HEK293 (cell line): ENCODE data around the gene SNX33.

Experiments used
- CTCF ChIA-PET: fragments of 350-600 bp; formaldehyde crosslinking; extraction: SDS; loops from one replicate; lab custom pipeline; 2021; ENCODE audit warnings: antibody characterized with exemption; lab: Yijun Ruan, JAX
- POLR2A ChIA-PET: fragments of 300-600 bp; formaldehyde crosslinking; extraction: SDS; loops from one replicate; lab custom pipeline; 2020; ENCODE audit warnings: antibody characterized with exemption, inconsistent platforms; lab: Yijun Ruan, JAX
- H3K27ac ChIP-seq: fragments of 200-500 bp; sonication (Bioruptor generic); 2 replicates; pipeline ENCODE4 v1.5.1; 2014; ENCODE audit warnings: low read depth, low read length, control low read depth, inconsistent platforms; ENCODE audit errors: extremely low read depth
- H3K36me3 ChIP-seq, 2 experiments: fragments of 200-500 bp in 1 of 2; sonication (Bioruptor generic) in 1 of 2; 1 replicate in 1 of 2; 2 replicates in 1 of 2; pipeline ENCODE4 v1.5.1; 2014 to 2017; ENCODE audit warnings: inconsistent platforms in 2 of 2, low read length in 2 of 2; ENCODE audit not compliant: control insufficient read depth in 2 of 2, insufficient read depth in 1 of 2
- H3K4me1 ChIP-seq: fragments of 200-500 bp; sonication (Bioruptor generic); 2 replicates; pipeline ENCODE4 v1.5.1; 2014; ENCODE audit warnings: mild to moderate bottlenecking, low read length, inconsistent platforms; ENCODE audit not compliant: control insufficient read depth, insufficient read depth
- H3K4me3 ChIP-seq: 2 replicates; pipeline ENCODE4 v1.5.1; 2011; ENCODE audit warnings: low read depth, mild to moderate bottlenecking, control low read depth, low read length, moderate library complexity
- H3K9me3 ChIP-seq: fragments of 200-500 bp; sonication (Bioruptor generic); 2 replicates; pipeline ENCODE4 v1.5.1; 2014; ENCODE audit warnings: low read depth, low read length, inconsistent platforms; ENCODE audit not compliant: control insufficient read depth, insufficient read depth
- HOXC10 ChIP-seq: sonication (generic); formaldehyde crosslinking; IDR thresholded peaks from 2 replicates; pipeline ENCODE4 v1.8.1; 2023; ENCODE audit warnings: mild to moderate bottlenecking, missing genetic modification reagents
- IKZF3 ChIP-seq: fragments of 450-650 bp; IDR thresholded peaks from 2 replicates; pipeline ENCODE4 v1.5.0; 2018; ENCODE audit warnings: missing biosample characterization, mild to moderate bottlenecking, missing genetic modification characterization, moderate library complexity
- REST ChIP-seq: fragments of 450-650 bp; formaldehyde crosslinking; IDR thresholded peaks from 2 replicates; pipeline ENCODE4 v1.5.1; 2016; ENCODE audit warnings: missing biosample characterization, missing genetic modification characterization
- WT1 ChIP-seq: fragments of 450-650 bp; formaldehyde crosslinking; IDR thresholded peaks from 2 replicates; pipeline ENCODE4 v1.5.1; 2016; ENCODE audit warnings: missing biosample characterization, missing genetic modification characterization
- ZIC2 ChIP-seq: fragments of 450-650 bp; formaldehyde crosslinking; IDR thresholded peaks from 2 replicates; pipeline ENCODE4 v1.5.1; 2016; ENCODE audit warnings: missing biosample characterization, missing genetic modification characterization
- ZNF146 ChIP-seq: fragments of 450-650 bp; formaldehyde crosslinking; IDR thresholded peaks from 2 replicates; pipeline ENCODE4 v1.5.1; 2016; ENCODE audit warnings: missing biosample characterization, missing genetic modification characterization
- ZNF274 ChIP-seq, 2 experiments: fragments of 200-500 bp in 1 of 2; fragments of 450-650 bp in 1 of 2; sonication (Bioruptor generic) in 1 of 2; formaldehyde crosslinking in 1 of 2; IDR thresholded peaks; 2 replicates each; pipeline versions ENCODE4 v1.5.1 to v1.6.1; 2014 to 2016; ENCODE audit warnings: borderline replicate concordance in 1 of 2, inconsistent platforms in 1 of 2, low read length in 1 of 2, missing biosample characterization in 1 of 2, missing genetic modification characterization in 1 of 2
- ZNF394 ChIP-seq: fragments of 450-650 bp; formaldehyde crosslinking; IDR thresholded peaks from 2 replicates; pipeline ENCODE4 v1.5.1; 2016; ENCODE audit warnings: missing biosample characterization, missing genetic modification characterization, mild to moderate bottlenecking, moderate library complexity, borderline replicate concordance
- ZNF600 ChIP-seq: fragments of 450-650 bp; formaldehyde crosslinking; IDR thresholded peaks from 2 replicates; pipeline ENCODE4 v1.5.1; 2016; ENCODE audit warnings: missing biosample characterization, missing genetic modification characterization
- ZNF664 ChIP-seq: fragments of 450-650 bp; formaldehyde crosslinking; IDR thresholded peaks from 2 replicates; pipeline ENCODE4 v1.5.1; 2016; ENCODE audit warnings: missing biosample characterization, missing genetic modification characterization
- TF ChIP-seq, protein P1 (sequence below): fragments of 450-650 bp; formaldehyde crosslinking; IDR thresholded peaks from 2 replicates; pipeline ENCODE4 v1.5.1; 2017; ENCODE audit warnings: missing biosample characterization, missing genetic modification characterization

SNX33 gene

GRCh38 chr15:75644376-75644775 is 3.3 kb upstream of the SNX33 start:
- Histone ChIP-seq H3K4me1 (no peaks in the 10 kb centered on the region), H3K9me3 (no peaks in the 10 kb centered on the region), H3K36me3 (peaks cover 0 to 2% of the 10 kb centered on the region in 2 experiments; a peak in 1 of 3 replicates), H3K4me3 (no peak overlapping the region), H3K27ac (no peak overlapping the region)
- POLR2A ChIA-PET = interaction anchor here (0.7 to 1.2 kb wide), 2 partner anchors 17 to 192 kb away, joined by 4 to 9 read pairs; no protein-coding TSS in a partner anchor
- CTCF ChIA-PET = interaction anchor here (1.1 to 1.2 kb wide), 2 partner anchors 158 to 277 kb away, joined by 3 read pairs; no protein-coding TSS in a partner anchor
- TF ChIP-seq ZNF394 (tag by site-specific recombination) (no peak), ZIC2 (tag by site-specific recombination) (0 out of 2 replicates have a peak, but pooled peaks have one; percentile 43)

DNA sequence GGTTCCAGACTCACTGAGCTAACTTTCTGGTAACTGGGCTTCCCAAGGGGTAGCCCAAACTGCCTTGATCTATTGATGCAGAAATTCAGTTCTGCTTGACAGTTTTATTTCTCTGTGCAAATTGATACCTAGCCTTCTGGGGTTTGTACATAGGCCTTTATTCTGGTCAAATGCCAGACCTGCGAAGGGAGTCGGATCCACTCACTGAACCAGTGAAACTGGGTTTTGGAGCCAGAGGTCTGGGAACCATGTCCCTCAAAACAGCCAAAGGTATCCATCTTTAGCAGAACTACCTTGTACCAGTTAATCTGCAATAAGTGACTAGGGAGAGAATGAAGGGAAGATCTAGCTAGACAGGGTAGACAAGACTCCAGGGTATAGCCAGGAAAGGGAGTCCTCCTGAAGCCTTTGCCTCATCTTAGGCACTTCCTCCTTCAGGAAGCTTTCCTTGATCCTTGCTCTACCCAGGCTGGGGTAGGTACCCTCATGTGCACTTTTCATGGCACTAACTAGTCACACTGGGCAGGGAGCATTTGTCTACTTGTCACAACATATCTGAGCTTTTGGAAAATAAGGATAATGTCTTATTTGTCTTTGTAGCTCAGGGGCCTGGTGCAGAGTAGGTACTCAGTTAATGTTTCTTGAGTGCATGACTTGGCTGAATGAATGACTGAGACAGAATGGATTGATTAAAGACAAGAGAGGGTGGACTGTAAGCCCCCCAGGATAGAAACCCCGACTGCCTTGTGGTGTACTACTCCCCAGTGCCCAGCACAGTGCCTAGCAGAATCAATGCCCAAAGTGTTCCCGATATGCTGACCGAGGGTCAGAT is 1.4 kb upstream of the SNX33 start:
- H3K27ac ChIP-seq = no peak overlapping the region
- TF ChIP-seq REST (tag by site-specific recombination) (no peak), IKZF3 (tag by site-specific recombination) (no peak), ZNF274 (IDR thresholded peaks at IDR 0.05; ENCODE audit: low read length) (no peak), ZNF274 (tag by site-specific recombination; IDR thresholded peaks at IDR 0.05; ENCODE audit: borderline replicate concordance) (no peak), ZNF664 (tag by site-specific recombination) (0 out of 2 replicates have a peak, but pooled peaks have one; percentile 57)
- TF ChIP-seq, all 188 proteins: peak for 1
- Histone ChIP-seq H3K36me3 (peaks cover 0 to 10% of the 10 kb centered on the region in 2 experiments; a peak in 1 of 3 replicates), H3K9me3 (no peaks in the 10 kb centered on the region), H3K4me3 (peak overlapping the region; percentile 73), H3K4me1 (no peaks in the 10 kb centered on the region)
- CTCF ChIA-PET = interaction anchor here (0.5 to 2.9 kb wide), 9 partner anchors 32 to 623 kb away, joined by 3 to 22 read pairs (median 3); partner anchors contain the start of genes MAN2C1 and PPCDC
- POLR2A ChIA-PET = interaction anchor here (1.2 to 2.6 kb wide), 11 partner anchors 8 to 278 kb away, joined by 4 to 24 read pairs (median 10); partner anchors contain the start of genes MAN2C1, PTPN9, SIN3A and SNUPN

- ChIA-PET CTCF (interaction anchor here (0.5 to 2.9 kb wide), 17 partner anchors 10 to 624 kb away, joined by 3 to 22 read pairs (median 4); partner anchors contain the start of genes MAN2C1, PPCDC and SNUPN), POLR2A (interaction anchor here (1.2 to 2.6 kb wide), 12 partner anchors 8 to 279 kb away, joined by 4 to 24 read pairs (median 10); partner anchors contain the start of genes MAN2C1, PTPN9, SIN3A and SNUPN)
- TF ChIP-seq ZNF146 (tag by site-specific recombination) (no peak), ZNF600 (tag by site-specific recombination) (peak; percentile 31; the same call in 1 of the 2 replicates), HOXC10 (CRISPR knock-in tag) (0 out of 2 replicates have a peak, but pooled peaks have one; percentile 3), WT1 (tag by site-specific recombination) (no peak)
- TF ChIP-seq, protein P1, sequence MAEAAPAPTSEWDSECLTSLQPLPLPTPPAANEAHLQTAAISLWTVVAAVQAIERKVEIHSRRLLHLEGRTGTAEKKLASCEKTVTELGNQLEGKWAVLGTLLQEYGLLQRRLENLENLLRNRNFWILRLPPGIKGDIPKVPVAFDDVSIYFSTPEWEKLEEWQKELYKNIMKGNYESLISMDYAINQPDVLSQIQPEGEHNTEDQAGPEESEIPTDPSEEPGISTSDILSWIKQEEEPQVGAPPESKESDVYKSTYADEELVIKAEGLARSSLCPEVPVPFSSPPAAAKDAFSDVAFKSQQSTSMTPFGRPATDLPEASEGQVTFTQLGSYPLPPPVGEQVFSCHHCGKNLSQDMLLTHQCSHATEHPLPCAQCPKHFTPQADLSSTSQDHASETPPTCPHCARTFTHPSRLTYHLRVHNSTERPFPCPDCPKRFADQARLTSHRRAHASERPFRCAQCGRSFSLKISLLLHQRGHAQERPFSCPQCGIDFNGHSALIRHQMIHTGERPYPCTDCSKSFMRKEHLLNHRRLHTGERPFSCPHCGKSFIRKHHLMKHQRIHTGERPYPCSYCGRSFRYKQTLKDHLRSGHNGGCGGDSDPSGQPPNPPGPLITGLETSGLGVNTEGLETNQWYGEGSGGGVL (tag by site-specific recombination) = no peak
- peaks cover 0 to 10% of the 10 kb centered on the region in 2 experiments; a peak in 1 of 3 replicates for H3K36me3 ChIP-seq
- peak overlapping the region; percentile 74; the same call in 1 of the 2 replicates for H3K27ac ChIP-seq
- H3K9me3 ChIP-seq = no peaks in the 10 kb centered on the region
- H3K4me3 ChIP-seq = peak overlapping the region; percentile 73
- H3K4me1 ChIP-seq = no peaks in the 10 kb centered on the region
These were observed 758 bp upstream of the SNX33 start for GRCh38 chr15:75646944-75647364.
